Right atrium auricular region (tissue), 2 donors: ENCODE measurements around the gene UBE2D2. TPM values are rescaled to one million over a fixed set of nuclear protein-coding genes. Genes with fewer than 3 reads are reported as not detected.
A peak's percentile ranks its signal among the peaks of the same experiment; 100 is the strongest.

Experiments
- DNase-seq: peaks from one replicate; pipeline ENCODE4 v3.0.0-alpha.2; 2019; ENCODE audit warnings: low spot score
- H3K27ac ChIP-seq, 2 donors: fragments of 200-600 bp; sonication (generic); 1 replicate in 1 of 2; 2 replicates in 1 of 2; pipeline ENCODE4 v1.5.1; 2016 to 2019
- H3K27me3 ChIP-seq, 2 donors: fragments of 200-600 bp; sonication (generic); one replicate each; pipeline versions ENCODE4 v1.5.1 to v1.6.0; 2017 to 2019
- H3K36me3 ChIP-seq: fragments of 200-600 bp; sonication (generic); one replicate; pipeline ENCODE4 v1.5.1; 2016
- H3K4me1 ChIP-seq, 2 donors: fragments of 200-600 bp; sonication (generic); one replicate each; pipeline versions ENCODE4 v1.5.1 to v1.6.0; 2017 to 2019
- H3K4me3 ChIP-seq, 2 donors: fragments of 200-600 bp; sonication (generic); 1 replicate in 1 of 2; 2 replicates in 1 of 2; pipeline ENCODE4 v1.5.1; 2017 to 2019; ENCODE audit warnings: mild to moderate bottlenecking in 1 of 2, moderate library complexity in 1 of 2
- H3K9me3 ChIP-seq, 2 donors: fragments of 200-600 bp; sonication (generic); one replicate each; pipeline ENCODE4 v1.5.1; 2019
- CTCF ChIP-seq, 2 donors: fragments of 200-600 bp; sonication (generic); IDR thresholded peaks; one replicate each; pipeline ENCODE4 v1.5.1; 2019; ENCODE audit warnings: antibody characterized with exemption in 2 of 2
- total RNA-seq, 2 donors: library from RNA; depleted of rRNA; stranded (reverse); fragments of >200 nt; gene quantifications; one replicate each; pipeline ENCODE4 v1.1.0, GENCODE V29; 2016

Gene UBE2D2
- total RNA-seq, 2 donors from 2014 or later: 54.3 to 73.6 TPM

- TF ChIP-seq CTCF (IDR thresholded peaks at IDR 0.05): no peak
- H3K27me3 ChIP-seq: no peaks in the 10 kb centered on the region
- H3K36me3 ChIP-seq: peaks cover 22% of the 10 kb centered on the region
- peak overlapping the region; percentile 70 to 75 for H3K27ac ChIP-seq
- DNase-seq: no peak
- H3K9me3 ChIP-seq: no peaks in the 10 kb centered on the region
- peaks cover 0 to 71% of the 10 kb centered on the region in 2 donors for H3K4me1 ChIP-seq
- no peak overlapping the region for H3K4me3 ChIP-seq
Observed at GRCh38 chr5:139676951-139677735, 116.0 kb downstream of the UBE2D2 start.

Other genes with a start within 250 kb of the UBE2D2 start
- gene PAIP2, start 219.5 kb upstream of the UBE2D2 start, total RNA-seq: 100 to 1,000 TPM in 1 of 2 donors, 10 to 100 TPM in 1; 97.6 to 156 TPM
- not detected for gene SLC23A1, start 178.0 kb upstream of the UBE2D2 start, total RNA-seq
- 1 to 10 TPM in 1 of 2 donors, under 1 TPM in 1; 0.70 to 1.3 TPM for gene MZB1, start 171.4 kb upstream of the UBE2D2 start, total RNA-seq
- gene PROB1, start 166.2 kb upstream of the UBE2D2 start, total RNA-seq: 10 to 100 TPM; 15.8 to 28.6 TPM
- gene SPATA24, start 157.2 kb upstream of the UBE2D2 start, total RNA-seq: 10 to 100 TPM in 1 of 2 donors, 1 to 10 TPM in 1; 9.5 to 29.7 TPM
- gene DNAJC18, start 121.8 kb upstream of the UBE2D2 start, total RNA-seq: 1 to 10 TPM; 5.9 to 8.5 TPM
- 10 to 100 TPM; 30.1 to 35.4 TPM for gene ECSCR, start 98.6 kb upstream of the UBE2D2 start, total RNA-seq
- gene SMIM33, start 90.3 kb upstream of the UBE2D2 start, total RNA-seq: not detected
- gene STING1, start 78.6 kb upstream of the UBE2D2 start, total RNA-seq: 100 to 1,000 TPM in 1 of 2 donors, 10 to 100 TPM in 1; 80.0 to 123 TPM
- gene CXXC5, start 87.0 kb downstream of the UBE2D2 start, total RNA-seq: 10 to 100 TPM; 57.9 to 59.5 TPM
- under 1 TPM; 0.12 to 0.19 TPM for gene PSD2, start 234.5 kb downstream of the UBE2D2 start, total RNA-seq